Measurements from ENCODE around the gene TYW5. TPM values are rescaled to one million over a fixed set of nuclear protein-coding genes. Genes with fewer than 3 reads are reported as not detected.

The TYW5 gene
- total RNA-seq, 1 experiment from 2014 or later = 14.2 TPM

DNA sequence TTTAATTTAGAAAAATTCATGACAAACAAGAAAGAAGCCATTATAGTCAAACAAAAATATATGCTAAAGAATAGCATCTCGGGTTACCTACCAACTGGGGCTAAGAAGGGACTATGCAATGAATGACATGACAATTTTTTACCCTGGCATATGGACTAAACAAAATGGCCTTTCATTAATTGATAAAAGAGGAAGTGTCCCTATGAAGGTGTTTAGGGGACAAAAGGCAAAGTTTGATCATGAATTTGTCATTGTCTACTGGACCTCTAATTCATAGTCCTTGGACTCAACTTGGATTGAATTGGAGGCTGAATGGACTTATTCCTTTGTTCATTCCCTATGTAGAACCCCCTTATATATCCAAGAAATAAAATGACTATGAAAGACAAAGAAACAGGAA, 12.8 kb upstream of the TYW5 start:
- H3K36me3 Mint-ChIP-seq (ENCODE audit: insufficient read depth, unreplicated experiment) = peaks cover 22% of the 10 kb centered on the region
- H3K9me3 Mint-ChIP-seq (ENCODE audit: low read depth, unreplicated experiment) = no peaks in the 10 kb centered on the region
- DNase-seq = no peak
- H3K4me3 Mint-ChIP-seq (ENCODE audit: low read depth, unreplicated experiment) = no peak overlapping the region
- H3K27ac Mint-ChIP-seq (ENCODE audit: unreplicated experiment) = no peak overlapping the region
- no TSS peak for BruUV-seq (replicated peaks)
- CTCF ChIA-PET = no interaction called here
- no peaks in the 10 kb centered on the region for H3K27me3 Mint-ChIP-seq (ENCODE audit: unreplicated experiment)
- no peaks in the 10 kb centered on the region for H3K4me1 Mint-ChIP-seq (ENCODE audit: low read depth, unreplicated experiment)
- no peak for TF ChIP-seq CTCF (IDR thresholded peaks at IDR 0.05; ENCODE audit: unreplicated experiment)
- intact Hi-C loops (cut with micrococcal nuclease; ENCODE audit: unreplicated experiment) = loop anchor here (1.0 kb wide), 1 partner anchor 511 kb away; no protein-coding TSS in a partner anchor

DNA sequence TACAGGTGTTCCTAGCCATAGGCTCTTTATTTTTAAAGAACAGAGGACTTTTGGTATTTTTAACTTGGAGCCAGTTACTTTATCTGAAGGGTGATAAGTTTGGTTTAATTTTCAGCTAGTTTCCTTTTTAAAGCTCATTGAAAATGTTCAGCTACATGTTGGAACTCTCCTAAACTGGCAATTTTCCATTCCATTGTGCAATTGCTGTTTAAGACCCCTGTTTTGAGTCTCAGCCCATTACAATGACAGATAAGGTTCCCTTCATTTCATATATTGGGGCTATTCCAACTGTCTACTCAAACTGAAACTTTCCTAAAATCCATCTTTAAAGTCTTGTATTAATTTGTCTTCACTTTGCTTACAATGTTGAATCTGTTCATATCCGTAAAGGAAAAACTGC, 11.7 kb upstream of the TYW5 start:
- CTCF ChIA-PET = no interaction called here
- intact Hi-C loops (cut with micrococcal nuclease; ENCODE audit: unreplicated experiment) = no loop called here
- H3K27ac Mint-ChIP-seq (ENCODE audit: unreplicated experiment) = no peak overlapping the region
- H3K4me1 Mint-ChIP-seq (ENCODE audit: low read depth, unreplicated experiment) = no peaks in the 10 kb centered on the region
- no peaks in the 10 kb centered on the region for H3K9me3 Mint-ChIP-seq (ENCODE audit: low read depth, unreplicated experiment)
- no peak for DNase-seq
- no TSS peak for BruUV-seq (replicated peaks)
- H3K27me3 Mint-ChIP-seq (ENCODE audit: unreplicated experiment) = no peaks in the 10 kb centered on the region
- H3K36me3 Mint-ChIP-seq (ENCODE audit: insufficient read depth, unreplicated experiment) = peaks cover 22% of the 10 kb centered on the region
- no peak overlapping the region for H3K4me3 Mint-ChIP-seq (ENCODE audit: low read depth, unreplicated experiment)
- TF ChIP-seq CTCF (IDR thresholded peaks at IDR 0.05; ENCODE audit: unreplicated experiment) = no peak

DNA sequence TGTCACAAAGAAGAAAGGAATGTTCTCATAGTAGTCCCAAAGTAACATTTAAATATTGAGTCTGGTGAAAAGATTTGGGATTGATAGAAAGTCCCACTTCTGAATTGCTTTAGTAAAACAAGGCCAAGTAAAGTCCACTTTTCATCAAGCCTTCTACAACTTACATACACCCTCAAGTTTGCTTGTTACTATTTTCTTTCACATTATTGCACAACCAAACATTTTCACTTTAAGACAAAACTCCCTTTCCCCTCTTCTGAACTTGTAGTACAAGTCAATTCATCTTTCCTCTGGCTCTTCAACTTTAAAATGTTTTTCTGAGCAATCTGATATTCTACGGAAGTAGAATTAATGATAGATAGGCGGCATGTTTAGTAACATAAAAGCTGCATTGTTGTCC, 11.1 kb upstream of the TYW5 start:
- BruUV-seq (replicated peaks) = no TSS peak
- no peak for DNase-seq
- intact Hi-C loops (cut with micrococcal nuclease; ENCODE audit: unreplicated experiment) = no loop called here
- H3K27ac Mint-ChIP-seq (ENCODE audit: unreplicated experiment) = no peak overlapping the region
- H3K4me3 Mint-ChIP-seq (ENCODE audit: low read depth, unreplicated experiment) = no peak overlapping the region
- CTCF ChIA-PET = no interaction called here
- H3K36me3 Mint-ChIP-seq (ENCODE audit: insufficient read depth, unreplicated experiment) = peaks cover 25% of the 10 kb centered on the region
- TF ChIP-seq CTCF (IDR thresholded peaks at IDR 0.05; ENCODE audit: unreplicated experiment) = no peak
- H3K9me3 Mint-ChIP-seq (ENCODE audit: low read depth, unreplicated experiment) = no peaks in the 10 kb centered on the region
- H3K27me3 Mint-ChIP-seq (ENCODE audit: unreplicated experiment) = no peaks in the 10 kb centered on the region
- no peaks in the 10 kb centered on the region for H3K4me1 Mint-ChIP-seq (ENCODE audit: low read depth, unreplicated experiment)

DNA sequence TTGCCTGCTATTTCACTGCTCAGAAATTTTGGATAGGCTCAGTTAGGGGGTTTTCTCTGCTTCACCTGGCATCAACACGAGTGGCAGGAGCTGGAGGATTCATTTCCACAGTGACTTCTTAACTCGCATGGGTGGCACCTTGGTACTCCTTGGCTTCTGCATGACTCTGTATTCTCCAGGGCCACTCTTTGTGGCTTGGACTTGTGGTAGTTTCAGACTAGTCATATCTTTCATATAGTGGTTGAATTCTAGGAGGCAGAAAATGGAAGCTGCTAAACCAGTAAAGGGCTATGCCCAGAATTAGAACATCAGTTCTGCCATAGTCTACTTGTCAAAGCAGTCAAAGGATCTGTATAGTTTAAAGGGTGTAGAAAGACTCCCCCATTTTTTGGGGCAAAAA, 6.9 kb upstream of the TYW5 start:
- no peaks in the 10 kb centered on the region for H3K9me3 Mint-ChIP-seq (ENCODE audit: low read depth, unreplicated experiment)
- CTCF ChIA-PET = no interaction called here
- TF ChIP-seq CTCF (IDR thresholded peaks at IDR 0.05; ENCODE audit: unreplicated experiment) = no peak
- no peaks in the 10 kb centered on the region for H3K27me3 Mint-ChIP-seq (ENCODE audit: unreplicated experiment)
- no peak overlapping the region for H3K4me3 Mint-ChIP-seq (ENCODE audit: low read depth, unreplicated experiment)
- DNase-seq = no peak
- H3K27ac Mint-ChIP-seq (ENCODE audit: unreplicated experiment) = no peak overlapping the region
- H3K36me3 Mint-ChIP-seq (ENCODE audit: insufficient read depth, unreplicated experiment) = peaks cover 45% of the 10 kb centered on the region
- H3K4me1 Mint-ChIP-seq (ENCODE audit: low read depth, unreplicated experiment) = peaks cover 14% of the 10 kb centered on the region
- no TSS peak for BruUV-seq (replicated peaks)
- intact Hi-C loops (cut with micrococcal nuclease; ENCODE audit: unreplicated experiment) = no loop called here

DNA sequence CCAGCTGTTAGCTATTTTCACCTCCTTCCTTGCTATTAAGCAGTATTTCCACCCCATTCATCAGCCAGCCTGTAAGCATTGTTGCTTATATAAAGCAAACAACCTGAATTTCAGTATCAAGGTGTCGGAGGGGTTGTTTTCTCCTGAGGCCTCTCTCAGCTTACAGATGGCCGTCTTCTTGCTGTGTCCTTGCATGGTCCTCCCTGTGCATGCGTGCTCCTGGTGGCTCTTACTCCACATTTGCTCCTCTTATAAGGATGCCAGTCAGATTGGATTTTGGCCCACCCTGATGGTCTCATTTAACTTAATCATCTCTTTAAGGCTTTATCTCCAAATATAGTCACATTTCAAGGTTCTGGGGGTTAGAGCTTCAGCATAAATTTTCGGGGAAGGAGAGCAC, 2.7 kb upstream of the TYW5 start:
- H3K4me1 Mint-ChIP-seq (ENCODE audit: low read depth, unreplicated experiment) = peaks cover 22% of the 10 kb centered on the region
- DNase-seq = no peak
- BruUV-seq (replicated peaks) = no TSS peak
- no peak overlapping the region for H3K4me3 Mint-ChIP-seq (ENCODE audit: low read depth, unreplicated experiment)
- H3K27me3 Mint-ChIP-seq (ENCODE audit: unreplicated experiment) = no peaks in the 10 kb centered on the region
- H3K36me3 Mint-ChIP-seq (ENCODE audit: insufficient read depth, unreplicated experiment) = peaks cover 55% of the 10 kb centered on the region
- intact Hi-C loops (cut with micrococcal nuclease; ENCODE audit: unreplicated experiment) = no loop called here
- CTCF ChIA-PET = no interaction called here
- no peaks in the 10 kb centered on the region for H3K9me3 Mint-ChIP-seq (ENCODE audit: low read depth, unreplicated experiment)
- TF ChIP-seq CTCF (IDR thresholded peaks at IDR 0.05; ENCODE audit: unreplicated experiment) = no peak
- no peak overlapping the region for H3K27ac Mint-ChIP-seq (ENCODE audit: unreplicated experiment)

Data from Calu3 (cell line).